ENCODE measurements around the gene SAMMSON.

SAMMSON gene

DNA sequence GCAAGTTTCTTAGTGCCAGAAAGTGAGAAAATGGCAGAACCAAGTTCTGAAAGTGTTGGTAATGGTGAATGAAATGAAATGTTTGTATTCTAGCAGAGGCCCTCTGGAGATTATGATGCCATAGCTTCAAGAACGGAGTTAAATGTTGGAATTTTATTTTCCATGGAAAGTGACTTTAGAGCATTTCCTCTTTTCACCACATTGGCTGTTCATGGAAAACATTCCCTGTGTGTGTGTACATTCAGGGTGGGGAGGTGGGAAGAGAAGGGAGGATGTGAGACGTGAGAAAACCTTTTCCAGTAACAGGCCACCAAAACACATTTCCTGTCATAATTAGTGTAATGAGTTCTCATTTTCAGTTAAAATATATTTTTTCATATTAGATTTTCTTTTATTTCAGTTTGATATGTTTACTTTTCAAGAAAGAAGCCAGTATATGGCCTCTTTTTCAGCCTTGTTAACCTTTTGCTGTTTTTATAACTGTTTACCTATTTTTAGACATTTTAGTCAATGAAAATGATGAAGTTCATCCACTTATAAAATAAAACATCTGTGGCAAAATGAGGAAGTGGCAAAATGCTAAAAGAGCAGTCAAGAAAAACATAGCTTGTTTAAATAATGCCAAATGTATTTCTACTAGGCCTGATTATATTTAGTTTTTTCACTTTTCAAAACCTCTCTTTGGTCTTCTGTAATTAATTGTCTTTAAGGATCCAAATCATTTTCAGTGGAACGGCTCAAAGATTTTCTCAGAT lies 21.6 kb downstream of the SAMMSON start:
- FAIRE-seq = no peak

DNA sequence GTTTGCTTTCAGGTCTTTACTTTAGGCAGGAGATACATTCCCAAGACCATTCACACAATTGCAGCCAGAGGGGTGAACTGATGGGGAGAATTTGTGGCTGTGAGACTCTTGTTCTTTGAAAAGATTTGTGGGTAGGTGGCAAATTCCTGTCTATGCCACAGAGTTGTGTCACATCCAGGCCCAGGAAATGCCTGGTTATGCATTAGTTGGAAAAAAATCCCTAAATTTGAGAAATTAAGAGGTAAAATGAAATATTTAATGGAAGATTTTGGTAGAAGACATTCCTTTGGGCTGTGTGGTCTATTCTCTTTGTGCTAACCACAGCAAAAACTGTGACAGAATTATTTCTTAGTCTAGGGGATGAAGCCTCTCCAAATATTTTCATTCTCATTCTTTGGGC lies 28.8 kb downstream of the SAMMSON start:
- FAIRE-seq = no peak

DNA sequence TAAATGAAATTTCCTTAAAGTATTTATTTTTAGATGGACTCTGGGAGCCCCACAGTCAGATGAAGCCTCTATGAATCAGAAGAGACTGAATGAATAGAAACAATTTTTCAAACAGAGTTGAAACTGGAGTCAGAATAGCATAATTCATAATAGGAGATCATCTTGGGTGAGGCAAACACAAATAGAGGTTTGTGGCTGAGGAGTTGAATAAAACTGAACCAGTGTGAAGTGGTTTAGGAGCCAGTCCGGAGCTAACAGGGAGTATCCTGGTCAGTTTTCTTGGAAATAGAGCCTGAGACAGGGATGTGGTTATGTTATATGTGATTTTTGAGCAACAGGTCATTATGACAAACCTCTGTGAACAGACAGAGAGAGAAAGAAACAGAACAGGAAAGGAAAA lies 39.2 kb downstream of the SAMMSON start:
- FAIRE-seq = no peak

DNA sequence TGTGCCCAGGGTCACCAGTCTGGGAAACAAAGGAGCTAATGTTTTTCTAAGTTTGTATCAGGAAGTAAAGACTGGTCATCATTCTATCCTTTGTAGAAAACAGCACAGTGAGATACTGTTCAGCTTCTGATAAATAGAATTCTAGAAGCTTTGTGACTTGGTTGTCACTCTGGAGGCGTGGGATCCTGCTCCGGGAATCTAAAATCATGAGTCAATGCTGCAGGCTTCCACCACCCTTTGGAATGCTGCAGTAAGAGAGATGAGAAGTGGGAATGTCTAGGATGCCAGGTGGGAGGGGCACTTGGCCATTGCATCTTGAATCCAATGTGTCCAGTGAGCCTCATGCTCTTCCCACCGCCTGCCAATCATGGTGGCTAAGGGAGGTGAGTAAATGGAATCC lies 40.9 kb downstream of the SAMMSON start:
- FAIRE-seq = no peak

DNA sequence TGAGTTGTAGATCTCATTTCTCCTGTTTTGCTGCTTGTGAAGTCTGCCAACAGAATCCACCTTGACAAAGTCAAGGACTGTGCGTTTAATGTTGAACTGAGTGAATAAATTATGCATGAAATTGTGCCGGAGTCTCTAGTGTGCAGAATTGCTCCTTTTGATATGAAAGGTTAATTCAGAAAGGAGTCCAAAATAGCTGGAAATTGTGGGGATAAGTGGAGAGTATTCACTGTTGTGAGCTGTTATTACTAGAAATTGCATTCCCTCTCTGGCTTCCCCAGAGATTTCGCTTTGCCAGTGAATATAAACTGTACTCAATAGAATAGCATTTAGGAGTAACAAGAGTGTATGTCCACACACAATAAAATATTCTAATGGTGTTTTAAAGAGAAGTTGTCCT lies 43.1 kb downstream of the SAMMSON start:
- no peak for FAIRE-seq

DNA sequence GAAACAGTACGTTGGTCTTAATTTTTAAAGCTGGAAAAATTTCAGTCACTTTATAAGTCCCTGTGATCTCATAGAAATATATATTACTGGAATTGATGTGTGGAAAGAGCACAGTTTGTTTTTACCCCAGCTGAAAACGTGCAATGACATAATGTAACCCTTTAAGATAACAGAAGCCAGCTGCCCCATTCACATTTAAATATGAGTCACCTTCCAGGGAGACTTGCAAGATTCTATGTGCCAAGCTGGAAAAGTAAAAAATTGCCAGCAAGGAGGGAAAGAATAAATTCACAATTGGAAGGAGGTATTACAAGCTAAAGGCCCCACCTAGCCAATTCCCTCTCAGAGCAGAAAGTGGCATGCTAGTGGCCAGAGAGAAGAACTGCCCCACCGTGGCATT lies 50.2 kb downstream of the SAMMSON start:
- FAIRE-seq = no peak

- no peak for FAIRE-seq
Measured at GRCh38 chr3:70053293-70053692, 53.8 kb downstream of the SAMMSON start.

GRCh38 chr3:70056081-70056480 lies 56.5 kb downstream of the SAMMSON start:
- FAIRE-seq = no peak

- no peak for FAIRE-seq
Measured at GRCh38 chr3:70057426-70057825, 57.9 kb downstream of the SAMMSON start.

DNA sequence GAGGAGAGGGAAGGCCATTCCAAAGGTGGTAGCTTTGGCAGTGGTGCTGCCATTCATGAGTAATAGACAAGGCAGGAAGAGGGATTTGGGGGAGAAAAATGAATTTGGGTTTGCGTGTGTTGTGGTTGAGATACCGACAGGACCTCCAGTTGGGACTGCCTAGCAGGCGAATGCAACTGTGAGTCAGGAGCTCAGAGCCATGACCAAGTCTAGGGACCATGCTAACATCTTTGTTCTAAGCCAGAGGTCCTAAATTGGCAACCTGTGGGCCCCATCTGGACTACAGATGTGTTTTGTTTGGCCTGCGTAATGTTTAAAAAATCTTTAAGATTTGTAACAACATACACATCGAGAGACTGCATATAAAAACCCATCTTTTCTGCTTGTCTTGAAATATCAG lies 61.6 kb downstream of the SAMMSON start:
- FAIRE-seq = no peak

DNA sequence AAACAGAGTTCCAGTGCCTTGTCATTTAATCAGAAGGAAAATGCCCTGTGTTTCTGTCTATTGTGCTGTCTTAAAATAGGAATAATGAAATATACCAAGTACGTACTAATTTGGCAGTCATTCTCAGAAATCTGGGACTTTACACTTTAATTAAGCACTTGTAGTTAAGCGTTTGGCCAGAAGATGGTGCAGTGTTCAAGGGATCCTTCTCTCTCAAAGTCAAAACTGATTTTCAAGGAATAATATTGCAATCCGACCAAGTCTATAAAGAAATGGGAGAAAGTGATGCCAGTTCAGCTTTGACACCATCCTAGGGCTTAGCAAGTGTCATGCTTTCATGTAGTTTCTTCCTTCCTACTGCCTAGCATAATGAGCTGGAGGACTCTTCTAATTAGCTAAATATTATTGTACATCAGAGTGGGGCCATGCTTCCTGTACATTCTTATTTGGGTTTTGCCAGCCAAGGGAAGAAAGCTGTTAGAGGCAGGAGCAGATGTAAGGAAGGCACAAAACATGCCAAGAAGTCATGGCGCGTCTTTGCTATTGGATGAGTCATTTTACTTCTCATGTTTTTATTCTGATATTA lies 64.8 kb downstream of the SAMMSON start:
- peak; percentile 56 for FAIRE-seq

DNA sequence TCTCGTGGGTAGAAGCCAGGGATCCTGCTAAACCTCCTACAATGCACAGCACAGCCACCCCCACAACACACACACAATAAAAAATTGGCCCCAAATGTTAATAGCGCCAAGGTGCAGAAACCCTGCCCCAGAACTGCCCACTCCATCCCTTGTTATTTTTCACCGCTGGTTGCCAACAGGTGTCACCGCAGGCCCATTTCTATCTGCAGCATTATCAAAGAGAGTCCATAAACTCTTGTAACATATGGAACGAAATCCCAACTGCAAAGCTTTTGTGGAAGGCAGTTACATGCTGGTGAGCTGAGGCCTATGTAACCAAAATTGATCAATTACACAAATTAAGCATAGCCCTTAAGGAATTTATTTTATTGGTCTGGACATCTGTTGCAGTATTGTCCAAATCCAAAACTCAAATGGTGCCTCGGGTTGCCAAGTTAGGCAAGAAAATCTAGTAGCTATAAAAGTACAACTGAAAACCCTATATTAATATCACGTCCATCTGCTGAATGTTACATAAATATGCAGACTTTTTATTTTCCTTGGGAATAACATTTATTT lies 66.2 kb downstream of the SAMMSON start:
- FAIRE-seq = no peak

DNA sequence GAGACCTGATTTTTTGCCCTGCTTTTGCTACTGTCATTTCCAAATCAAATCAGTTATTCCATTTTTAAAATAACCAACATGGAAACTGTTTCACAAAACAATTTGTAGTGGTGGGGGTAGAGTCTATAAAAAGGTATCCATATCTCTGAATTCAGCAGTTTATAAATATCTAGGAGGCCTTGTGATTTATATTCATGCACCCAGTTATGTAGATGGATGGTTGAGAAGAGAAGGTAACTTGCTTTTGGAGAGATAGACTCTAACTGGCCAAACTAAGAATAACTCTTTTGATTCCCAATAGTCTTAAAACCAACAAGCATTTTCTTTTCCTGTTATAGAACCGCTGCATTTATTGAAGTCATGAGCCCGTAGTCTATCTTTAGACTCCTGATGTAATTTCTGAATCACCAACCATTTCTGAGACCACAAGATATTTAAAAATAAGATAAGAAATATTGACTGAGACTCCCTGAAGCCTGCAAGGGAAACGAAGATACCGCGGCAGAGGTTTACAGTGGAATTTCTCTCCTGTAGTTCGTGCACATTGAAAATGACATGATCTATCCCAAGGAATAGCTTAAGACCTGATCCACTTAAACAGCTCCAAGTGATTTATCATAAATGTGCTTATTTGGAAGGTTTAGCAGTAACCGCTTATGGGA lies 68.5 kb downstream of the SAMMSON start:
- FAIRE-seq = no peak

DNA sequence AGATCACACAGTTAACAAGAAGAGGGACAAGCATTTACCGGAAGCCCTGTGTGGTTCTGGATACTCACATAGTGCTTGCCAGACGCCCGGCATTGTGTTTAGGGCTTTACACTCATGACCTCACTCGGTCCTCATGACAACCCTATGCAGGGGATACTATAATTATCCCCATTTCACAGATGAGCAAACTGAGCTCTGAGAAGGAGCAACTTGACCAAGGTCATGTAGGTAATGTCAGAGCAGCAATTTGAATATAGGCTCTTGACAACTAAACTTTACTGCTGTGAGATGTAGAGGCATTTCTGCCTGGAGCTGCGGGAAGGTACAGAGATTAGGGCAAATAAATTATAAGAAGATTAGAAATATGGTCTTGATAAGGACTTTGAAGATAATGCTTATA lies 70.0 kb downstream of the SAMMSON start:
- FAIRE-seq = no peak

DNA sequence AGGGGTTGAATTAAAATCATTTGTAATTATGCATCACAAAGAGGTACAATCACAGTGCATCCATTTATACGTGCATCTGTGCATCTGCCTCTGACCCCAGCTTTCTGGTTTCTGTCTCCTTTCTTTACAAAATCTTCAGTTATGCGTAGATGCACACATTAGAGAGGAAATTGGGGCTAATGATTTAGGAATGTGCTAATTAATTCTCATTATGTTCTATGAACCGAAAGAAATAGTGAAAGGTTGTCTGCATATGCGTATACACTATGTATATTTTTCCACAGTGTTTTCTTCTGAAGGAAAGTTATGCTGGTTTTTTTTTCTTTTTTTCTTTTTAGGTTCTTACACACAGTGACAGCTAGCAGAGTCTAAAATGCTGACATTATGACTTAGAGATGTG lies 71.6 kb downstream of the SAMMSON start:
- no peak for FAIRE-seq

DNA sequence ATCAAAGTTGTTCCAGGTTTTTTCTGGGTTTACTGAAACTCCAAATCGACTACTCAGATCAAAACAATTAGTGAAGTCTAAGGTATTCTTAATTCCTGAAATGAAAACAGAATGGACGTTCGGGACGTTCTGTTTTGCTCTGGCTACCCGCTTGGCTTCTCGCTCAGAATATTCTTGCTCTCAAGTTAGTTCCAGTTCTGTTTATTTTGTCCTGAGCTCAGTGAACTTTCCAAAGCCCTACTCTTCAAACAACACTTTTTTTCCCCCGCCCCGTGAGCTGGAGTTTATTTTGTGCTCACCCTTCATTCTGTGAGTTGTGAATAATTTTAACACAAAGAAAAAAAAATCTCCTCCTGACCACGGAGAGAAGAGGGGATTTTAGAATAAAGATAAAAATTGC lies 72.6 kb downstream of the SAMMSON start:
- FAIRE-seq = no peak

GRCh38 chr3:70072754-70073153 lies 73.2 kb downstream of the SAMMSON start:
- FAIRE-seq = no peak

DNA sequence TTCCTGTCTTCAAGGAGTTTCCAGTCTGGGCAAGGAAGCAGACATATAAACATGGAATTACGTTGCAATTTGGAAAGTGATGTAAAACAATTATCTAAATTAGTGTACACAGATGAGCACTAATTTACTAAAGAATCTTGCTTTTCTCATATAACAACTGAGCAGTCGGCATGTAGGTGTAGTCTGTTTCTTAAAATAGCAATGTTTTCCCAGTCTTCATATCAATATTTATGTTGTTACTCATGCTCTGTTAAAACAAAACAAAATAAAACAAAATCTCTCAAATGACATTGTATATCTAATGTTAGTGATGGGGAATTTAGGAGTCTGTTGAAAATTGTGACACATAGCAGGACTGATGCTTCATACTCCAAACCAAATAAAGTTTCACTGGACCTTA lies 75.6 kb downstream of the SAMMSON start:
- no peak for FAIRE-seq

- FAIRE-seq = no peak
Measured at GRCh38 chr3:70076396-70076795, 76.9 kb downstream of the SAMMSON start.

- FAIRE-seq = no peak
Measured at GRCh38 chr3:70078778-70079177, 79.2 kb downstream of the SAMMSON start.

- no peak for FAIRE-seq
Measured at GRCh38 chr3:70085613-70086012, 86.1 kb downstream of the SAMMSON start.

DNA sequence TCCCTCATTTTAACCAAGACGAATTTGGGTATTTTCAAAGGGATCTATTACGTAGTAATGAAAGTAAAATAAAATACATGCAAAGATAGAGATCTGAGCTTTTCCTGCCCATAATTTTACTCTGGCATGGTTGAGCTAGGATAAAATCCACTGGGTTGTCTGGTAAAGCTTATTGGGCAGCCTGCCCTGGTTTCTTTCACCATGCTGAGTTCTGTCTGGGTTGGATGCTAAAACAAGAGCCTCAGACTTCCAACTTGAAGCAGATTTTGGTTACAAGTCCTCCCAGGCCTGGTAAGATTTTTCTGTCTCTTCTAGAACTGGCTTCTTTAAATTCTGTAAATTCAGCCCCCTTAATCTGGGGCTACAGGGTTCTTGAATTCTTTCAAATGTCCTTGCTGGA lies 86.8 kb downstream of the SAMMSON start:
- no peak for FAIRE-seq

DNA sequence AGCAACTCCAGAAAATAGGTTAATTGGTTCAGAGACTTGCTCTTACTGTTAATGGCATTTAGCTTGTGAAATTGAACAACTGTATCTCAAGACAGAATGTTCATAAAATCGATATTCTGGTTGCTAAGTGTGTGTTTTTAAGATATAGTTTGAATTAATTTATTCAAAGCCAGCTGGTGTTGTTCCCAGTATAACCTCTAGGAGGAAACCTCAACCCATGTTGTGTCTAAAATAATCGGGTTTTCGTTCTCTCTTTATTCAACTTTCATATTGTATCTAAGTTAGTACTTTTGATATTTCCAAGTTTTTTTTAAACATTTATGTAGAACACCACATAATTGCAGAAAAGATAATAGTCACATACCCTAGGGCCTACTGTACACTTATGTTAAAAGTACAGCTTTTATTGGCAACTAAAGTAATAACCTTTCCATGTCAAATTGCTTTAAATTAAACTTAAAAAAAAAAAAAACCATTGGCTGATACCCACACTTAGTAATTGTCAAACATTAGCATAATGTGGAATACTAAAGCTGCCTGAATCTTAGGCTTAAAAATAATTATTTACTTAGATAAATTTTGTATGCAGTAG lies 90.9 kb downstream of the SAMMSON start:
- peak; percentile 95 for FAIRE-seq

DNA sequence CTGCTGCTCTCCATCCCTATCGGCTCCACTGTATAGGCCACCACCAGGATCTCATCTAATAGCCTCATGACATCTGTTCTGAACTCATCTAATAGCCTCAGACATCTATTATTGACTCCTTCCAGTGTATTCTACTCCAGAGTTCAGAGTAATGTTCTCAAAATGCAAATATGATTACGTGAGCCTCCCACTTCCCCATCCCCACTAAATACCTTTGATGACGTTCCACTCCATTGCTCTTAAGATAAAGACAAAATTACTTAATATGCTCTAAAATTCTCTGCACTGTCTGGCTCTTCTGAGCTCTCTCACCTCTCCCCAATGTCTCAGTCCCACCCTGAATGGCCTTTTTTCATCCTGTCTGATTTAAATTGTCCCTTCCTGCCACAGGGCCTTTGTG lies 94.7 kb downstream of the SAMMSON start:
- no peak for FAIRE-seq
